WTC11 (cell line): ENCODE results near the gene COLGALT1. TPM values are rescaled to one million over a fixed set of nuclear protein-coding genes. Genes with fewer than 3 reads are reported as not detected.

ENCODE experiments used
- ATAC-seq: fragments of 200-7000 bp; cut with Tn5 transposase; 2 replicates; pipeline ENCODE4 v1.10.0; 2021; ENCODE audit warnings: mild to moderate bottlenecking, moderate library complexity
- CTCF ChIA-PET: fragments of 300-600 bp; sonication (Branson Sonifier 250); formaldehyde crosslinking; loops from one replicate; lab custom pipeline; 2021; ENCODE audit warnings: antibody characterized with exemption; lab: Charles Lee
- POLR2A ChIA-PET: fragments of 350-600 bp; sonication (Branson Sonifier 250); formaldehyde crosslinking; loops from one replicate; lab custom pipeline; 2021; ENCODE audit warnings: antibody characterized with exemption; lab: Charles Lee
- DNase-seq: peaks from one replicate; pipeline ENCODE4 v3.0.0; 2021; ENCODE audit warnings: low spot score
- H3K27ac Mint-ChIP-seq: 2 replicates; pipeline ENCODE4 v1.8.0; 2021; ENCODE audit warnings: mixed read lengths
- H3K27me3 Mint-ChIP-seq: 2 replicates; pipeline ENCODE4 v1.8.0; 2021; ENCODE audit warnings: low read depth, mild to moderate bottlenecking, moderate library complexity, mixed read lengths
- H3K36me3 Mint-ChIP-seq: 2 replicates; pipeline ENCODE4 v1.8.0; 2021; ENCODE audit warnings: mixed read lengths
- H3K4me1 Mint-ChIP-seq: 2 replicates; pipeline ENCODE4 v1.8.0; 2022; ENCODE audit warnings: mixed read lengths
- H3K4me3 Mint-ChIP-seq: 2 replicates; pipeline ENCODE4 v1.8.0; 2021; ENCODE audit warnings: mild to moderate bottlenecking, moderate library complexity, mixed read lengths
- H3K9me3 Mint-ChIP-seq: 2 replicates; pipeline ENCODE4 v1.8.0; 2021; ENCODE audit warnings: mixed read lengths
- ELF4 ChIP-seq: sonication (generic); formaldehyde crosslinking; IDR thresholded peaks from 2 replicates; pipeline ENCODE4 v1.8.1; 2022; ENCODE audit warnings: low read depth, mild to moderate bottlenecking, moderate library complexity, missing genetic modification reagents
- ESRRA ChIP-seq: sonication (generic); formaldehyde crosslinking; IDR thresholded peaks from 2 replicates; pipeline ENCODE4 v1.8.1; 2022; ENCODE audit warnings: mild to moderate bottlenecking, missing genetic modification reagents, borderline replicate concordance
- FOXP4 ChIP-seq: sonication (generic); formaldehyde crosslinking; IDR thresholded peaks from 2 replicates; pipeline ENCODE4 v1.8.0; 2022; ENCODE audit warnings: mild to moderate bottlenecking, missing genetic modification reagents
- GRHL2 ChIP-seq: fragments of 250-450 bp; sonication (Bioruptor Pico); IDR thresholded peaks from 2 replicates; pipeline ENCODE4 v1.8.0; 2022; ENCODE audit warnings: mild to moderate bottlenecking, moderate library complexity; ENCODE audit not compliant: insufficient replicate concordance, severe bottlenecking
- JUN ChIP-seq: sonication (generic); formaldehyde crosslinking; IDR thresholded peaks from 2 replicates; pipeline ENCODE4 v1.8.0; 2023; ENCODE audit warnings: mild to moderate bottlenecking, missing genetic modification reagents
- MXD4 ChIP-seq: fragments of 250-450 bp; sonication (Bioruptor Pico); IDR thresholded peaks from 2 replicates; pipeline ENCODE4 v1.8.0; 2021; ENCODE audit warnings: mild to moderate bottlenecking, moderate library complexity, borderline replicate concordance
- MYBL2 ChIP-seq: sonication (generic); formaldehyde crosslinking; IDR thresholded peaks from 2 replicates; pipeline ENCODE4 v1.8.1; 2023; ENCODE audit warnings: mild to moderate bottlenecking, moderate library complexity, missing genetic modification reagents
- NR3C1 ChIP-seq: sonication (generic); formaldehyde crosslinking; conservative IDR thresholded peaks from 2 replicates; pipeline ENCODE4 v1.8.1; 2023; ENCODE audit warnings: low read depth, mild to moderate bottlenecking, missing genetic modification reagents
- TCF7 ChIP-seq: sonication (generic); formaldehyde crosslinking; IDR thresholded peaks from 2 replicates; pipeline ENCODE4 v1.8.0; 2022; ENCODE audit warnings: mild to moderate bottlenecking, low read depth, missing genetic modification reagents, moderate library complexity
- TP53 ChIP-seq: sonication (generic); formaldehyde crosslinking; IDR thresholded peaks from 2 replicates; pipeline ENCODE4 v1.8.1; 2023; ENCODE audit warnings: mild to moderate bottlenecking, missing genetic modification reagents
- USF1 ChIP-seq: sonication (generic); formaldehyde crosslinking; IDR thresholded peaks from 2 replicates; pipeline ENCODE4 v1.8.0; 2022; ENCODE audit warnings: mild to moderate bottlenecking, missing genetic modification reagents
- ZNF121 ChIP-seq: sonication (generic); formaldehyde crosslinking; IDR thresholded peaks from 2 replicates; pipeline ENCODE4 v1.8.0; 2023; ENCODE audit warnings: missing genetic modification reagents
- ZNF232 ChIP-seq: sonication (generic); formaldehyde crosslinking; IDR thresholded peaks from 2 replicates; pipeline ENCODE4 v1.8.0; 2022; ENCODE audit warnings: mild to moderate bottlenecking, missing genetic modification reagents
- total RNA-seq: library from RNA; stranded (reverse); gene quantifications from 3 replicates; pipeline ENCODE4 v1.2.3, GENCODE V29; 2021
- TF ChIP-seq, protein P1 (sequence below): sonication (generic); formaldehyde crosslinking; IDR thresholded peaks from 2 replicates; pipeline ENCODE4 v1.8.0; 2023; ENCODE audit warnings: mild to moderate bottlenecking, missing genetic modification reagents
- TF ChIP-seq, protein P2 (sequence below): fragments of 250-450 bp; sonication (Bioruptor Pico); IDR thresholded peaks from 2 replicates; pipeline ENCODE4 v1.9.0; 2021; ENCODE audit warnings: mild to moderate bottlenecking, borderline replicate concordance
- TF ChIP-seq, protein P3 (sequence below): fragments of 250-450 bp; sonication (Bioruptor Pico); IDR thresholded peaks from 2 replicates; pipeline ENCODE4 v1.8.0; 2021; ENCODE audit warnings: mild to moderate bottlenecking

The COLGALT1 gene
- total RNA-seq, 1 experiment from 2014 or later: 54.0 TPM

GRCh38 chr19:17544418-17544817 lies 11.0 kb upstream of the COLGALT1 start:
- H3K27ac Mint-ChIP-seq: no peak overlapping the region
- TF ChIP-seq, protein P1, sequence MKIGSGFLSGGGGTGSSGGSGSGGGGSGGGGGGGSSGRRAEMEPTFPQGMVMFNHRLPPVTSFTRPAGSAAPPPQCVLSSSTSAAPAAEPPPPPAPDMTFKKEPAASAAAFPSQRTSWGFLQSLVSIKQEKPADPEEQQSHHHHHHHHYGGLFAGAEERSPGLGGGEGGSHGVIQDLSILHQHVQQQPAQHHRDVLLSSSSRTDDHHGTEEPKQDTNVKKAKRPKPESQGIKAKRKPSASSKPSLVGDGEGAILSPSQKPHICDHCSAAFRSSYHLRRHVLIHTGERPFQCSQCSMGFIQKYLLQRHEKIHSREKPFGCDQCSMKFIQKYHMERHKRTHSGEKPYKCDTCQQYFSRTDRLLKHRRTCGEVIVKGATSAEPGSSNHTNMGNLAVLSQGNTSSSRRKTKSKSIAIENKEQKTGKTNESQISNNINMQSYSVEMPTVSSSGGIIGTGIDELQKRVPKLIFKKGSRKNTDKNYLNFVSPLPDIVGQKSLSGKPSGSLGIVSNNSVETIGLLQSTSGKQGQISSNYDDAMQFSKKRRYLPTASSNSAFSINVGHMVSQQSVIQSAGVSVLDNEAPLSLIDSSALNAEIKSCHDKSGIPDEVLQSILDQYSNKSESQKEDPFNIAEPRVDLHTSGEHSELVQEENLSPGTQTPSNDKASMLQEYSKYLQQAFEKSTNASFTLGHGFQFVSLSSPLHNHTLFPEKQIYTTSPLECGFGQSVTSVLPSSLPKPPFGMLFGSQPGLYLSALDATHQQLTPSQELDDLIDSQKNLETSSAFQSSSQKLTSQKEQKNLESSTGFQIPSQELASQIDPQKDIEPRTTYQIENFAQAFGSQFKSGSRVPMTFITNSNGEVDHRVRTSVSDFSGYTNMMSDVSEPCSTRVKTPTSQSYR: no peak
- TF ChIP-seq ESRRA (CRISPR knock-in tag) (no peak), ZNF232 (CRISPR knock-in tag) (no peak), JUN (CRISPR knock-in tag) (no peak), TCF7 (CRISPR knock-in tag) (no peak), NR3C1 (CRISPR knock-in tag) (no peak), ELF4 (CRISPR knock-in tag) (no peak), GRHL2 (CRISPR knock-in tag) (no peak), FOXP4 (CRISPR knock-in tag) (no peak), TP53 (no peak), MYBL2 (CRISPR knock-in tag) (no peak), USF1 (CRISPR knock-in tag) (no peak)
- TF ChIP-seq, protein P2, sequence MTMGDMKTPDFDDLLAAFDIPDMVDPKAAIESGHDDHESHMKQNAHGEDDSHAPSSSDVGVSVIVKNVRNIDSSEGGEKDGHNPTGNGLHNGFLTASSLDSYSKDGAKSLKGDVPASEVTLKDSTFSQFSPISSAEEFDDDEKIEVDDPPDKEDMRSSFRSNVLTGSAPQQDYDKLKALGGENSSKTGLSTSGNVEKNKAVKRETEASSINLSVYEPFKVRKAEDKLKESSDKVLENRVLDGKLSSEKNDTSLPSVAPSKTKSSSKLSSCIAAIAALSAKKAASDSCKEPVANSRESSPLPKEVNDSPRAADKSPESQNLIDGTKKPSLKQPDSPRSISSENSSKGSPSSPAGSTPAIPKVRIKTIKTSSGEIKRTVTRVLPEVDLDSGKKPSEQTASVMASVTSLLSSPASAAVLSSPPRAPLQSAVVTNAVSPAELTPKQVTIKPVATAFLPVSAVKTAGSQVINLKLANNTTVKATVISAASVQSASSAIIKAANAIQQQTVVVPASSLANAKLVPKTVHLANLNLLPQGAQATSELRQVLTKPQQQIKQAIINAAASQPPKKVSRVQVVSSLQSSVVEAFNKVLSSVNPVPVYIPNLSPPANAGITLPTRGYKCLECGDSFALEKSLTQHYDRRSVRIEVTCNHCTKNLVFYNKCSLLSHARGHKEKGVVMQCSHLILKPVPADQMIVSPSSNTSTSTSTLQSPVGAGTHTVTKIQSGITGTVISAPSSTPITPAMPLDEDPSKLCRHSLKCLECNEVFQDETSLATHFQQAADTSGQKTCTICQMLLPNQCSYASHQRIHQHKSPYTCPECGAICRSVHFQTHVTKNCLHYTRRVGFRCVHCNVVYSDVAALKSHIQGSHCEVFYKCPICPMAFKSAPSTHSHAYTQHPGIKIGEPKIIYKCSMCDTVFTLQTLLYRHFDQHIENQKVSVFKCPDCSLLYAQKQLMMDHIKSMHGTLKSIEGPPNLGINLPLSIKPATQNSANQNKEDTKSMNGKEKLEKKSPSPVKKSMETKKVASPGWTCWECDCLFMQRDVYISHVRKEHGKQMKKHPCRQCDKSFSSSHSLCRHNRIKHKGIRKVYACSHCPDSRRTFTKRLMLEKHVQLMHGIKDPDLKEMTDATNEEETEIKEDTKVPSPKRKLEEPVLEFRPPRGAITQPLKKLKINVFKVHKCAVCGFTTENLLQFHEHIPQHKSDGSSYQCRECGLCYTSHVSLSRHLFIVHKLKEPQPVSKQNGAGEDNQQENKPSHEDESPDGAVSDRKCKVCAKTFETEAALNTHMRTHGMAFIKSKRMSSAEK (CRISPR knock-in tag): no peak
- TF ChIP-seq, all 79 proteins: peak for 0
- Mint-ChIP-seq H3K4me1 (no peaks in the 10 kb centered on the region), H3K36me3 (no peaks in the 10 kb centered on the region), H3K9me3 (peaks cover 5% of the 10 kb centered on the region), H3K4me3 (no peak overlapping the region), H3K27me3 (peaks cover 26% of the 10 kb centered on the region)
- no peak for ATAC-seq
- CTCF ChIA-PET: interaction anchor here (0.6 to 1.0 kb wide), 2 partner anchors 160 to 310 kb away, joined by 3 read pairs; no protein-coding TSS in a partner anchor
- DNase-seq: no peak
- POLR2A ChIA-PET: no interaction called here

DNA sequence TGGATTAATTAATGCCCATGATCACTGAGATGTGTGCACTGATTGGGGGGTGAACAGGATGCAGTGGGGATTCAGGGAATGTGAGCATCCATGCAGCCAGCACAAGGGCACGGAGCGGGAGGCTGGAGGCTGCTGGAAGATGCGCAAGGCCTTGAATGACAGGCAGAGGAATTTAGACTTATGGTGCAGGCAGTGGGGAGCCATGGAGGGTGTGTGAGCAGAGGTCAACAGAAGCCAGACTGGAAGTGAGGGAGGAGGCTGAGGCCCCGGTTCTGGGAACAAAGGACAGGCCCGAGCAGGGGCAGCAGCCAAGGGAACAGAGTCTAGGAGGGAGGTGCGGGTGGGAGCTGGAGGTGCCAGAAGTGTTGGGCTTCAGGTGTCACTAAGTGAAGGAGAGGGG lies 7.3 kb upstream of the COLGALT1 start:
- Mint-ChIP-seq H3K27ac (no peak overlapping the region), H3K27me3 (peaks cover 8% of the 10 kb centered on the region; the same call in 1 of the 2 replicates), H3K4me1 (peaks cover 3% of the 10 kb centered on the region), H3K9me3 (peaks cover 6% of the 10 kb centered on the region), H3K36me3 (no peaks in the 10 kb centered on the region), H3K4me3 (no peak overlapping the region)
- ChIA-PET CTCF (interaction anchor here (0.7 kb wide), 1 partner anchor 36 kb away, joined by 3 read pairs; no protein-coding TSS in a partner anchor), POLR2A (no interaction called here)
- no peak for ATAC-seq
- TF ChIP-seq ZNF121 (CRISPR knock-in tag) (no peak), MXD4 (CRISPR knock-in tag) (no peak)
- TF ChIP-seq, protein P3, sequence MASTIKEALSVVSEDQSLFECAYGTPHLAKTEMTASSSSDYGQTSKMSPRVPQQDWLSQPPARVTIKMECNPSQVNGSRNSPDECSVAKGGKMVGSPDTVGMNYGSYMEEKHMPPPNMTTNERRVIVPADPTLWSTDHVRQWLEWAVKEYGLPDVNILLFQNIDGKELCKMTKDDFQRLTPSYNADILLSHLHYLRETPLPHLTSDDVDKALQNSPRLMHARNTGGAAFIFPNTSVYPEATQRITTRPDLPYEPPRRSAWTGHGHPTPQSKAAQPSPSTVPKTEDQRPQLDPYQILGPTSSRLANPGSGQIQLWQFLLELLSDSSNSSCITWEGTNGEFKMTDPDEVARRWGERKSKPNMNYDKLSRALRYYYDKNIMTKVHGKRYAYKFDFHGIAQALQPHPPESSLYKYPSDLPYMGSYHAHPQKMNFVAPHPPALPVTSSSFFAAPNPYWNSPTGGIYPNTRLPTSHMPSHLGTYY (CRISPR knock-in tag): no peak
- DNase-seq: no peak
